ENCODE data around the gene UTP25. TPM values are rescaled to one million over a fixed set of nuclear protein-coding genes. Genes with fewer than 3 reads are reported as not detected.
A peak's percentile ranks its signal among the peaks of the same experiment; 100 is the strongest.

UTP25 gene
- total and polyA plus RNA-seq, 2 experiments from 2014 or later, result 3.6 to 8.9 TPM

DNA sequence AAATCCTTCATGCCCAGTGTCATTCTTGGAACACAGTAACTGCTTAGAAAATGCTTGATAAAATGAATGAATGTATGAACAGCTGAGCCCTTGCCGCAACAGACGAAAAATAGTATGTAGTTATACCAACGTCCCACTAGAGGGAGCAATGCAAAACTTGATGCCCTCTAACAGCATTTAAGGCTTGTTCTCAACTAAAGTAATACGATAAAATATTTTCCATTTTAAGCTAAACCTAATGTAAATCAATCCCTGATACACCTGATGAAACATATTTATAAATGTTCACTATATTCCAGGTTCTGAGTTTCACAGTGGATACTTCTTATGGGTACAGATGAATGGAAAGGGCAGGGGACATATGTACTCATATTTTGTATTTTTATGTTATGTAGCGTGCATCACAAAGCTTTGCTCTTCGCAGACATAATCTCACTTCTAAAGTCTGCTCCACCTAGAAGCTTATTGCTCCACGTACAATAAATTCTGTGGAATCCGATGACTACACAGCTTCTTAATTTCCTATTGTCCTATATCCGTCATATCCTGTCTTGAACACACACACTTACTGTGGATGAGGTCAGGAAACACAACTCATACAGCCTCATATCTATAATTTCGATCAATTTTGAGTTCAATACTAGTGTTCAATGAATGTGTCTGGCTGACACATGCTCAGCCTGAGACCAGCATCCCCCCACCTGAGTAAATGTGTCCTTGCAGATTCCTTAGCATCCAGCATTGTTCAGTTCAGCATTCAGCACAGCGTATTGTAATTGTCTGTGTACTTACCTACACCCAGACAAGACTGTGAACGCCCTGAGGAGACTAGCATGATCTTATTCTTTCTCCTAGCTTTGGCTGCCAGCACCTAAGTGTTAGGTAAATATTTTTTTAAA is 4.4 kb upstream of the UTP25 start:
- H3K27me3 ChIP-seq (ENCODE audit: insufficient read depth), result no peaks in the 10 kb centered on the region
- no peaks in the 10 kb centered on the region; the same call in 2 of the 3 replicates for H3K9me3 Mint-ChIP-seq
- no peaks in the 10 kb centered on the region for H3F3A ChIP-seq (replicated peaks; ENCODE audit: low read depth)
- no peaks in the 10 kb centered on the region for H4K20me1 ChIP-seq (replicated peaks; ENCODE audit: insufficient read depth)
- DNase-seq (ENCODE audit: low spot score) (peak; percentile 61), ATAC-seq (peak; percentile 59)
- peaks cover 4% of the 10 kb centered on the region for H3K27me3 Mint-ChIP-seq (ENCODE audit: insufficient read depth, low read depth, poor library complexity)
- TF ChIP-seq POLR2AphosphoS5 (IDR thresholded peaks at IDR 0.05; ENCODE audit: low read depth), result no peak
- TF ChIP-seq, protein P1, sequence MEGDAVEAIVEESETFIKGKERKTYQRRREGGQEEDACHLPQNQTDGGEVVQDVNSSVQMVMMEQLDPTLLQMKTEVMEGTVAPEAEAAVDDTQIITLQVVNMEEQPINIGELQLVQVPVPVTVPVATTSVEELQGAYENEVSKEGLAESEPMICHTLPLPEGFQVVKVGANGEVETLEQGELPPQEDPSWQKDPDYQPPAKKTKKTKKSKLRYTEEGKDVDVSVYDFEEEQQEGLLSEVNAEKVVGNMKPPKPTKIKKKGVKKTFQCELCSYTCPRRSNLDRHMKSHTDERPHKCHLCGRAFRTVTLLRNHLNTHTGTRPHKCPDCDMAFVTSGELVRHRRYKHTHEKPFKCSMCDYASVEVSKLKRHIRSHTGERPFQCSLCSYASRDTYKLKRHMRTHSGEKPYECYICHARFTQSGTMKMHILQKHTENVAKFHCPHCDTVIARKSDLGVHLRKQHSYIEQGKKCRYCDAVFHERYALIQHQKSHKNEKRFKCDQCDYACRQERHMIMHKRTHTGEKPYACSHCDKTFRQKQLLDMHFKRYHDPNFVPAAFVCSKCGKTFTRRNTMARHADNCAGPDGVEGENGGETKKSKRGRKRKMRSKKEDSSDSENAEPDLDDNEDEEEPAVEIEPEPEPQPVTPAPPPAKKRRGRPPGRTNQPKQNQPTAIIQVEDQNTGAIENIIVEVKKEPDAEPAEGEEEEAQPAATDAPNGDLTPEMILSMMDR (conservative IDR thresholded peaks at IDR 0.05; ENCODE audit: low read depth in 2 of 2), result peak; percentile 72 to 76
- no peak overlapping the region for H3K27ac Mint-ChIP-seq
- no peak overlapping the region for H3K4me3 ChIP-seq
- H3K4me1 Mint-ChIP-seq, result peaks cover 3% of the 10 kb centered on the region
- H3K79me2 ChIP-seq (replicated peaks; ENCODE audit: insufficient read depth), result peaks cover 3% of the 10 kb centered on the region
- H3K4me3 Mint-ChIP-seq, result no peak overlapping the region
- H2AFZ ChIP-seq, result peak overlapping the region; percentile 14
- no peak overlapping the region for H3K4me2 ChIP-seq
- no peaks in the 10 kb centered on the region; the same call in 1 of the 2 replicates for H3K4me1 ChIP-seq (ENCODE audit: insufficient read depth)
- H3K27ac ChIP-seq (ENCODE audit: low read depth), result no peak overlapping the region
- no peaks in the 10 kb centered on the region for H3K36me3 ChIP-seq (ENCODE audit: insufficient read depth)
- no peaks in the 10 kb centered on the region for H3K9me2 ChIP-seq (ENCODE audit: insufficient read depth)
- H3K36me3 Mint-ChIP-seq (ENCODE audit: low read depth), result no peaks in the 10 kb centered on the region

DNA sequence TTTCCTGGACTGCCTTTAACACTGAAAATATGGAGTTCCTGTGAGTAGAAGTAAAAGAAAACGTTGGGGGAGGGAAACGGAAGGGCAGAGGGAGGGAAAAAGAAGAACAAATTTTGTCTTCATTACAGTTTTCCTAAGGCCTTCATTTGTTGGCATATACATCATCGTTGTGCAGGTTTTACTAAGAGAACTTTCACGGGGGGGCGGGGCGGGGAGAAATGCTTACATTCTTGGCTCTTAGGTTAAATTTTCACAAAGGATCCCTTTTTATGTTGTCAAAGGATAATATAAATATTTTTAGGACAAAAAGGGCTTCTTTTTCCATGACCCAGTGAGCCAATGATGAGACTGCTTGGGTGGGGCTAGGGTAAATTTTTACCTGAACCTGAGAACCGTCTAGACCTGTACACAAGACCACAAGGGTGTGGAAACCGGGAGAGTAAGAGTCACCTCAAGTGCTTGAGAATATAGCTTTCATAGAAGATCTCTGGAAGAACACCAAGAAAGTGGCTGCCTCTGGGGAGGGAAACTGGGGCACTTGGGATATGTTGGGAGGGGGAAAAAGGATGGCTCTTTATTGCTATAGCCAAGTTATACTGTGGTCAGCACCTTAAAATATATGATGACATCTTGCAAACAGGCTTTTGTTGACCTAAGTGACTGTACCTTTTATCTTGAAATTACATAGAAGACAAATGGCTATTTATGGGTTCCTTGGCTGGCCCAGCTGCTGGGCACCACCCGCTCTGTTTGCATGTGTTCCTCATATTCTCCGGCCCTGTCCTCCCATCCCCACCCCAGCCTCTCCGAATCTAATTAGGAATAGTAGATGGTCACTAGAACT is 2.0 kb upstream of the UTP25 start:
- Histone ChIP-seq H3K36me3 (ENCODE audit: insufficient read depth) (peaks cover 3% of the 10 kb centered on the region), H3K4me3 (no peak overlapping the region), H4K20me1 (replicated peaks; ENCODE audit: insufficient read depth) (no peaks in the 10 kb centered on the region; the same call in 1 of the 2 replicates), H3K27me3 (ENCODE audit: insufficient read depth) (no peaks in the 10 kb centered on the region), H3K4me1 (ENCODE audit: insufficient read depth) (peaks cover 4% of the 10 kb centered on the region; the same call in 1 of the 2 replicates), H3K79me2 (replicated peaks; ENCODE audit: insufficient read depth) (peaks cover 22% of the 10 kb centered on the region), H3K27ac (ENCODE audit: low read depth) (no peak overlapping the region), H3F3A (replicated peaks; ENCODE audit: low read depth) (no peaks in the 10 kb centered on the region), H3K4me2 (no peak overlapping the region), H2AFZ (no peak overlapping the region), H3K9me2 (ENCODE audit: insufficient read depth) (no peaks in the 10 kb centered on the region)
- DNase-seq (ENCODE audit: low spot score) (no peak), ATAC-seq (no peak)
- Mint-ChIP-seq H3K27ac (no peak overlapping the region), H3K9me3 (no peaks in the 10 kb centered on the region; the same call in 2 of the 3 replicates), H3K36me3 (ENCODE audit: low read depth) (peaks cover 3% of the 10 kb centered on the region; the same call in 1 of the 3 replicates), H3K27me3 (ENCODE audit: insufficient read depth, low read depth, poor library complexity) (peaks cover 2% of the 10 kb centered on the region), H3K4me1 (peaks cover 5% of the 10 kb centered on the region), H3K4me3 (no peak overlapping the region)
- no peak for TF ChIP-seq NANOG (IDR thresholded peaks at IDR 0.05; ENCODE audit: borderline replicate concordance)
- no peak for TF ChIP-seq ZNF114 (CRISPR knock-in tag; IDR thresholded peaks at IDR 0.05)
- TF ChIP-seq, protein P2, sequence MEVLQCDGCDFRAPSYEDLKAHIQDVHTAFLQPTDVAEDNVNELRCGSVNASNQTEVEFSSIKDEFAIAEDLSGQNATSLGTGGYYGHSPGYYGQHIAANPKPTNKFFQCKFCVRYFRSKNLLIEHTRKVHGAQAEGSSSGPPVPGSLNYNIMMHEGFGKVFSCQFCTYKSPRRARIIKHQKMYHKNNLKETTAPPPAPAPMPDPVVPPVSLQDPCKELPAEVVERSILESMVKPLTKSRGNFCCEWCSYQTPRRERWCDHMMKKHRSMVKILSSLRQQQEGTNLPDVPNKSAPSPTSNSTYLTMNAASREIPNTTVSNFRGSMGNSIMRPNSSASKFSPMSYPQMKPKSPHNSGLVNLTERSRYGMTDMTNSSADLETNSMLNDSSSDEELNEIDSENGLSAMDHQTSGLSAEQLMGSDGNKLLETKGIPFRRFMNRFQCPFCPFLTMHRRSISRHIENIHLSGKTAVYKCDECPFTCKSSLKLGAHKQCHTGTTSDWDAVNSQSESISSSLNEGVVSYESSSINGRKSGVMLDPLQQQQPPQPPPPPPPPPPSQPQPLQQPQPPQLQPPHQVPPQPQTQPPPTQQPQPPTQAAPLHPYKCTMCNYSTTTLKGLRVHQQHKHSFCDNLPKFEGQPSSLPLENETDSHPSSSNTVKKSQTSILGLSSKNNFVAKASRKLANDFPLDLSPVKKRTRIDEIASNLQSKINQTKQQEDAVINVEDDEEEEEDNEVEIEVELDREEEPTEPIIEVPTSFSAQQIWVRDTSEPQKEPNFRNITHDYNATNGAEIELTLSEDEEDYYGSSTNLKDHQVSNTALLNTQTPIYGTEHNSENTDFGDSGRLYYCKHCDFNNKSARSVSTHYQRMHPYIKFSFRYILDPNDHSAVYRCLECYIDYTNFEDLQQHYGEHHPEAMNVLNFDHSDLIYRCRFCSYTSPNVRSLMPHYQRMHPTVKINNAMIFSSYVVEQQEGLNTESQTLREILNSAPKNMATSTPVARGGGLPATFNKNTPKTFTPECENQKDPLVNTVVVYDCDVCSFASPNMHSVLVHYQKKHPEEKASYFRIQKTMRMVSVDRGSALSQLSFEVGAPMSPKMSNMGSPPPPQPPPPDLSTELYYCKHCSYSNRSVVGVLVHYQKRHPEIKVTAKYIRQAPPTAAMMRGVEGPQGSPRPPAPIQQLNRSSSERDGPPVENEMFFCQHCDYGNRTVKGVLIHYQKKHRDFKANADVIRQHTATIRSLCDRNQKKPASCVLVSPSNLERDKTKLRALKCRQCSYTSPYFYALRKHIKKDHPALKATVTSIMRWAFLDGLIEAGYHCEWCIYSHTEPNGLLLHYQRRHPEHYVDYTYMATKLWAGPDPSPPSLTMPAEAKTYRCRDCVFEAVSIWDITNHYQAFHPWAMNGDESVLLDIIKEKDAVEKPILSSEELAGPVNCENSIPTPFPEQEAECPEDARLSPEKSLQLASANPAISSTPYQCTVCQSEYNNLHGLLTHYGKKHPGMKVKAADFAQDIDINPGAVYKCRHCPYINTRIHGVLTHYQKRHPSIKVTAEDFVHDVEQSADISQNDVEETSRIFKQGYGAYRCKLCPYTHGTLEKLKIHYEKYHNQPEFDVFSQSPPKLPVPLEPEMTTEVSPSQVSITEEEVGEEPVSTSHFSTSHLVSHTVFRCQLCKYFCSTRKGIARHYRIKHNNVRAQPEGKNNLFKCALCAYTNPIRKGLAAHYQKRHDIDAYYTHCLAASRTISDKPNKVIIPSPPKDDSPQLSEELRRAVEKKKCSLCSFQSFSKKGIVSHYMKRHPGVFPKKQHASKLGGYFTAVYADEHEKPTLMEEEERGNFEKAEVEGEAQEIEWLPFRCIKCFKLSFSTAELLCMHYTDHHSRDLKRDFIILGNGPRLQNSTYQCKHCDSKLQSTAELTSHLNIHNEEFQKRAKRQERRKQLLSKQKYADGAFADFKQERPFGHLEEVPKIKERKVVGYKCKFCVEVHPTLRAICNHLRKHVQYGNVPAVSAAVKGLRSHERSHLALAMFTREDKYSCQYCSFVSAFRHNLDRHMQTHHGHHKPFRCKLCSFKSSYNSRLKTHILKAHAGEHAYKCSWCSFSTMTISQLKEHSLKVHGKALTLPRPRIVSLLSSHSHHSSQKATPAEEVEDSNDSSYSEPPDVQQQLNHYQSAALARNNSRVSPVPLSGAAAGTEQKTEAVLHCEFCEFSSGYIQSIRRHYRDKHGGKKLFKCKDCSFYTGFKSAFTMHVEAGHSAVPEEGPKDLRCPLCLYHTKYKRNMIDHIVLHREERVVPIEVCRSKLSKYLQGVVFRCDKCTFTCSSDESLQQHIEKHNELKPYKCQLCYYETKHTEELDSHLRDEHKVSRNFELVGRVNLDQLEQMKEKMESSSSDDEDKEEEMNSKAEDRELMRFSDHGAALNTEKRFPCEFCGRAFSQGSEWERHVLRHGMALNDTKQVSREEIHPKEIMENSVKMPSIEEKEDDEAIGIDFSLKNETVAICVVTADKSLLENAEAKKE (CRISPR knock-in tag; IDR thresholded peaks at IDR 0.05), result no peak
- TF ChIP-seq, protein P1 (conservative IDR thresholded peaks at IDR 0.05; ENCODE audit: low read depth in 2 of 2), result no peak
- no peak for TF ChIP-seq JUNB (IDR thresholded peaks at IDR 0.05; ENCODE audit: unreplicated experiment)
- no peak for TF ChIP-seq POLR2AphosphoS5 (IDR thresholded peaks at IDR 0.05; ENCODE audit: low read depth)
